Muscle layer of duodenum (tissue), 2 donors: ENCODE results near the gene ST6GALNAC3.

Experiments used
- H3K27ac ChIP-seq: one replicate; pipeline ENCODE4 v1.7.0; 2013; ENCODE audit warnings: mild to moderate bottlenecking, low read length
- H3K27me3 ChIP-seq: one replicate; pipeline ENCODE4 v1.7.0; 2013; ENCODE audit warnings: low read depth, mild to moderate bottlenecking, control low read depth, low read length
- H3K36me3 ChIP-seq, 2 donors: one replicate each; pipeline ENCODE4 v1.7.0; 2013; ENCODE audit warnings: low read length in 2 of 2, control low read depth in 1 of 2, mild to moderate bottlenecking in 1 of 2; ENCODE audit not compliant: insufficient read depth in 2 of 2, control insufficient read depth in 1 of 2
- H3K4me1 ChIP-seq, 2 donors: one replicate each; pipeline ENCODE4 v1.7.0; 2013; ENCODE audit warnings: low read length in 2 of 2, mild to moderate bottlenecking in 2 of 2, control low read depth in 1 of 2, moderate library complexity in 1 of 2; ENCODE audit not compliant: insufficient read depth in 2 of 2, control insufficient read depth in 1 of 2
- H3K4me3 ChIP-seq, 2 donors: one replicate each; pipeline ENCODE4 v1.7.0; 2013; ENCODE audit warnings: low read length in 2 of 2, low read depth in 1 of 2, mild to moderate bottlenecking in 1 of 2
- H3K9me3 ChIP-seq, 2 donors: one replicate each; pipeline ENCODE4 v1.7.0; 2013; ENCODE audit warnings: low read length in 2 of 2, control low read depth in 1 of 2, mild to moderate bottlenecking in 1 of 2; ENCODE audit not compliant: control insufficient read depth in 1 of 2
- donor health status: healthy.

Gene ST6GALNAC3

DNA sequence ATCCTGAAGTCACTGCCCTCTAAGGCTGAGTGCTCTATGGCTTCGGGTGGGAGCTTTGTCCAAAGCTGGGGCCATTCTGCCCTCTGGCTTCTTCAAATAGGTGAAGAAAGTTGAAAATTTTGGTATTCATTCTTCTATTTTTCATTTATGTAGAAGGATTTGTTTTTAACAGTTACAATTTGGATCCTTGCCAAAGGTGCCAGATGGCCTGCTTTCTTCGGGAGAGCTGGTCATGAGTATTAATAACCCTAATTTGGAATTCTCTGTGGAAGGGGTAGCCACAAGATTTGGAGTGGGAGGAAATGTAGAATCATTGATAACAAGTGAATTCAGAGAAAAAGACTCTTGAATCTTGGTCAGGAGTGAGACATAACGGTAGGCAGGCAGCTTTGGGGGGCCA is 422.3 kb downstream of the ST6GALNAC3 start:
- Histone ChIP-seq H3K4me3 (no peak overlapping the region), H3K4me1 (no peaks in the 10 kb centered on the region), H3K9me3 (no peaks in the 10 kb centered on the region), H3K27me3 (no peaks in the 10 kb centered on the region), H3K36me3 (no peaks in the 10 kb centered on the region), H3K27ac (no peak overlapping the region)

DNA sequence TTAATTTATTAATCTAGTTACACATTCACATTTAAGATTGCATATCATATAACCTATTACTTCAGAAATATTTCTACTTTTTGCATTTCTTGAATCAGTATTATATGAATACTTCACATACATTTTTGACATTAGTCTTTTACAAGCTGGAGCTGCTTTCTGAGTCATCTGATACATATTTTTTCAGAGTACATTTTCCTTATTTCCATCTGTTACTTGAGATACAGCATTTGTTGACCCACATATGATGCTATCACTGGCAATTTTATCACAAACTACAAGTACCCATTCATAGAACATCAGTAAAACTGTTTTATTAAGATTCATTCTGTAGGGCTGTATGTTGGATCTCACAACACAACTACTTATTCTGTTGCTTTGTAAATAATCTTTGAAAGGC is 425.6 kb downstream of the ST6GALNAC3 start:
- H3K9me3 ChIP-seq, result no peaks in the 10 kb centered on the region
- no peak overlapping the region for H3K27ac ChIP-seq
- H3K4me3 ChIP-seq, result no peak overlapping the region
- no peaks in the 10 kb centered on the region for H3K27me3 ChIP-seq
- H3K36me3 ChIP-seq, result no peaks in the 10 kb centered on the region
- H3K4me1 ChIP-seq, result no peaks in the 10 kb centered on the region

DNA sequence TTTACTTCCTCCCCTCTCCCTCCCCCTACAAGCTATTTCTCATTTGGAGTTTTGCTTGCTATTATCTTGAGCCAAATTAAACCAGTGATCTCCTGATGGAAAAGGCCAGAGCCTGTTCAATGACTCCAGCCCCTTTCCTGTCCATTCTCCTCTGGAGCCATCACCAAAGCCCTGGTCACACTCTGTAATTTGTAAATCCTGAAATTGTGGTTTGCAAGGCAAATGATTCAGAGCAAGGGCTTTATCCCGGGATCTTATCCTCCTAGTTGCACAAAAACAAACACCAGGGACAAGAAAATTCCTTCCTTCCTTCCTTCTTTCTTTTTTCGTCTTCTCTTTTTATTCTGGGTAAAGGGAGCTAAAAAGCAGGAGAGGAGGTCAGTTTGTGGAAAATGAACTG is 426.6 kb downstream of the ST6GALNAC3 start:
- Histone ChIP-seq H3K27ac (no peak overlapping the region), H3K27me3 (no peaks in the 10 kb centered on the region), H3K9me3 (no peaks in the 10 kb centered on the region), H3K4me1 (no peaks in the 10 kb centered on the region), H3K4me3 (no peak overlapping the region), H3K36me3 (no peaks in the 10 kb centered on the region)

DNA sequence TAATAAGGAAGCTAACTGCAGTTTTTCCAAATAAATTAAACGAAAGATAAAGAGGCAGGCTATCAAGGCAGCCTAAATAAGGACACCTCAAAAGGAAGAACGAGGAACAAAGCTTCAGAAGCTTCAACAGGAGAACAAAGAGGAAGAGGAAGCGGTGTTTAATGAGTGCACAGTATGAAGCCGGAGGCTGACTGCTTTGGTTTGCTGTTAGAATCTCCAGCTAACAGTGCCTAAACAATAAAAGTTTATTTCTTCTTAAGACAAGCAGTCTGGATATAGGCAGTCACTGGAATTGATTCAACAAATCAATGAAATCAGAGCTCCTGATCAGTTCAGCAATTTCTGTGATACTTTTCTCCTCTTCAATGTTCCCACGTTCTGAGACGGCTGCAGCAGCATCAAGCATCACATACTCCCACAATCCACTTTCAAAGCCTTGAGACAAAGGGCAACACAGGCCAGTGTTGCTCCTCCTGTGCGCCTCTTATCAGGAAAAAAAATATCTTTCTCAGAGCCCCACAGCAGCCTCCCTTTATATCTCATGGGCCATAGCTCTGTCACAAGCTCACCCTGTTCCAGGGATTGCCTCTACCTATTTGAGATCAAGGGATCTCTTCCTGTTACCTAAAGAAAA is 427.2 kb downstream of the ST6GALNAC3 start:
- Histone ChIP-seq H3K36me3 (no peaks in the 10 kb centered on the region), H3K4me1 (no peaks in the 10 kb centered on the region), H3K27me3 (no peaks in the 10 kb centered on the region), H3K9me3 (no peaks in the 10 kb centered on the region), H3K27ac (no peak overlapping the region), H3K4me3 (no peak overlapping the region)

DNA sequence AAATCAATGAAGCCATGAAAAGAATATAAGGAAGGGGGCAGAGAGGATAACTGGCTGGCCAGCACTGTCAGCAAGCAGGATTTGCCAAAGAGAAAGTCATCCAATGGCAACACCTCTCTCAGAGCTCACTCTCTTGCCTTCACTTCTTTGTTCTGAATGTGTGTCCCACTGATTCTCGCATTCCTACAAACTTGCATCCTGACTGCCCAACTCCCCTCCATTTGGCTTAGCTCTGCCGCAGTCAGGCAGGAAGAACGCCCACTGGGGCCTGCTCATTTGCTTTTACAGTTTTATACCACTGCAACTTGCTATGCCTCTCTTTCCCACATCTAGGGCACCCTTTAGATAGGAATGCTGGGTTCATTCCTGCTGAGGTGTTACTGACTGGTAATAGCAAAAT is 428.6 kb downstream of the ST6GALNAC3 start:
- H3K4me1 ChIP-seq, result no peaks in the 10 kb centered on the region
- H3K36me3 ChIP-seq, result no peaks in the 10 kb centered on the region
- no peak overlapping the region for H3K4me3 ChIP-seq
- no peaks in the 10 kb centered on the region for H3K27me3 ChIP-seq
- H3K9me3 ChIP-seq, result no peaks in the 10 kb centered on the region
- H3K27ac ChIP-seq, result no peak overlapping the region

DNA sequence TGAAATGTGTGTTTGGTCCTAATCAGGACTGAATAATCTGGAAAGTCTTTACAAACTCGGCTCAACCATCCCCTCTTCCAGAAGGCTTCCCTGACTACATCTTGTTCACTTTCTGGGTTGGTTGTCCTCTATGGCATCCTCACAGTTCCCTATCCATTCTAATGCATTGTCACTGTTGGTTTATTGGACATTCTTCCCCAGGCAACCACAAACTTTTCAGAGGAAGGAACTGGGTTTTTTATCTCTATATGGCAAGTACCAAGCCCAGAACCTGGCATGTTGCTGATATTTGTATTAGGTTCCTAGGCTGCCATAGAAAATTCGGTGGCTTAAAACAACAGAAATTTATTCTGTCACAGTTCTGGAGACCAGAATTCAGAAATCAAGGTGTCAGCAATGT is 429.2 kb downstream of the ST6GALNAC3 start:
- Histone ChIP-seq H3K4me1 (no peaks in the 10 kb centered on the region), H3K27me3 (no peaks in the 10 kb centered on the region), H3K27ac (no peak overlapping the region), H3K36me3 (no peaks in the 10 kb centered on the region), H3K9me3 (no peaks in the 10 kb centered on the region), H3K4me3 (no peak overlapping the region)

DNA sequence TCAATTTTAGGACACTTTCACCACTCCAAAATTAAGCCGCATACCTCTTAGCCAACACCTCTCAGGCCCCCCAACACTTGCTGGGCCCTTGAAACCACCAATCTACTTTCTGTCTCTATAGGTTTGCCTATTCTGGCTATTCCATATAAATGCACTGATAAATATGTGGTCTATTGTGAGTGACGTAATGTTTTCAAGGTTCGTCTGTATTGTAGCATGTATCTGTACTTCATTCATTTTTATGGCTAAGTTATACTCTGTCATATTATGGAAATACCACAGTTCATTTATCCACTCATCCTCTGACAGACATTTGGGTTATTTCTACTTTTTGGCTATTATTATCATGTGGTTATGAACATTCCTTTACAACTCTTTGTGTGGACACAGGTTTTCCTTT is 432.8 kb downstream of the ST6GALNAC3 start:
- no peaks in the 10 kb centered on the region for H3K36me3 ChIP-seq
- H3K4me1 ChIP-seq, result peaks cover 0 to 8% of the 10 kb centered on the region in 2 donors
- H3K27me3 ChIP-seq, result no peaks in the 10 kb centered on the region
- no peaks in the 10 kb centered on the region for H3K9me3 ChIP-seq
- H3K4me3 ChIP-seq, result no peak overlapping the region
- no peak overlapping the region for H3K27ac ChIP-seq

DNA sequence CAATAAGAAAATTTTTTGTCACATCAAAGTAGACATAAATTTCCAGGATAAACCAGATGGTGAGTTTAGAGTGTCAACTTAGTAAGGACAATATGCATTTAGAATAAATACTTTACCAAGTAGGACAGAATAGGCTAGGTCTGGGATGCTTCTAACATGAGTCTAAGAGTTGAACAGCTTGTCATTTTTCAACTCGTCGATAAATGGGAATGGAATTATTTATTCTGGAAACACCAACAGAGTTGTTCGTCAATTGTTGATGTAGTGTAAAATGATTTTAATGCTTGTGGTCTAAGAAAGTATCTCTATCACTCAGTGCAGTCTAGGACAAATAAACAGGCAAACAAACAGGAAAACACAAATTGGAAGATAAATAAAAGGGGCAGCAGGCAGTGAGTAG is 434.3 kb downstream of the ST6GALNAC3 start:
- Histone ChIP-seq H3K4me3 (no peak overlapping the region), H3K4me1 (peaks cover 0 to 8% of the 10 kb centered on the region in 2 donors)

DNA sequence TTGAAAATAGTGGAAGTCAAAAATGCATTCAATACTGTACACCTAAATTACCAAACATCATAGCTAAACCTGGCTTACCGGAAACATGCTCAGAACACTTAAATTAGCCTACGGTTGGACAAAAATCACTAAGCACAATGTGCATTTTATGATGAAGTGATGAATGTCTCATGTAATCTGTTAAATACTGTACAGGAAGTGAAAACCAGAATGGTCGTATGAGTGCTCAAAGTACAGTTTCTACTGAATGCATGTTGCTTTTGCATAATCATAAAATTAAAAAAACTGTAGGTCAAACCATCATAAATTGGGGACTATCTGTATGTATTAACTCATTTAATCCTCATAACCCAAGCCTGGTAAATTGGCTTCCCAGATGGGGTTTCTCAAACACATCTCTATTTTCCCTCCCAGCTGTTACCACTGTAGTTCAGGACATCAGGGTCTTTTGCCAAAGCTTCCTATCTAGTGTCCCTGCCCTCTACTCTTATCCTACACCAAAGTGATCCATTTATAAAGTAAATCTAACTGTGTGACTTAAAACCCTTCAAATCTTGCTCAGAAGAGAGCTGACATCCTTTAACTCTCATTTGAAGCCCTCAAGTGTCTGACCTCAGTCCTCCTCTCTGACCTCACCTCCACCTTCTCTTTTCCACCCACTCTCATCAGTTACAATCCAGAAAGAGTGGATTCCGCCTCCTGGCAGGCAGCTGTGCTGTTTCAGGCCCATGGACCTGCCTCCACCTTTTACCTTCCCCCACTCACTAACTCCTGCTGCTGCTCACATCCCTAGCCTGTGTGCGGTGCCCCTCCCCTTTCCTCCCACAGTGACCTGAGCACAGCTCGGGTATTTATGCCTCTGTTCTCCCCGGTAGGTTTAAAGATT is 436.4 kb downstream of the ST6GALNAC3 start:
- Histone ChIP-seq H3K36me3 (no peaks in the 10 kb centered on the region), H3K4me1 (peaks cover 0 to 8% of the 10 kb centered on the region in 2 donors), H3K27me3 (no peaks in the 10 kb centered on the region), H3K27ac (no peak overlapping the region), H3K9me3 (no peaks in the 10 kb centered on the region), H3K4me3 (no peak overlapping the region)

More for the DNA sequence above, 434.3 kb downstream of the ST6GALNAC3 start:
- Histone ChIP-seq H3K27me3 (no peaks in the 10 kb centered on the region), H3K27ac (no peak overlapping the region), H3K9me3 (no peaks in the 10 kb centered on the region), H3K36me3 (no peaks in the 10 kb centered on the region)

DNA sequence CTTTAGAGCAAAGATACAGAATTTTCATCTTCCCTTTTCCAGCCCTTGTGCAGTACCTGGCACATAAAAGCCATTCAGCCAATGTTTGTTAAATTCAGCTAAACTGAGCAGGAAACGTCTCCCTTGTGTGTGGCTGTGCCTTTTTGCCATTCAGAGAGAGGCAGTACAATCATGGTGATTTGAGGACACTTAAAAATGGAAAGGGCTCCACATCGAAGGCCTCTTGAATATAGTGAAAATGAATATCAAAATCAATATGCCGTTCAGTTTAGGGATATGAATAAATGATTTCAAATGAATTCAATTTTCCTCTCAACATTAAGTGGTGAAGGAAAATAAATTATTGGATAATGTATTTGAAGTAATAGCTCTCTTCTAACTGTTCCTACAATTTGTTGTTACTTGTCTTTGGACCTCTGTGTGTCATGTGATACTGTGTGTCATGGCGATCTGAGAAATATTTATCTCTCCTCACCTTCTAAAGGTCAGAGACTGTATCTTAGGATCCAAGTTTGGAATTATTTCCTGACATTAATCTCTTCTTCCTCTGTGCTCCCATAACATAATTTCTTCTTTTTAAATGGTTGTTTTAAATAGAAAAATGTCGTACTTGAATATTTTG is 437.1 kb downstream of the ST6GALNAC3 start:
- H3K4me3 ChIP-seq, result no peak overlapping the region
- no peaks in the 10 kb centered on the region for H3K36me3 ChIP-seq
- H3K27ac ChIP-seq, result no peak overlapping the region
- H3K4me1 ChIP-seq, result peaks cover 0 to 8% of the 10 kb centered on the region in 2 donors
- no peaks in the 10 kb centered on the region for H3K27me3 ChIP-seq
- no peaks in the 10 kb centered on the region for H3K9me3 ChIP-seq

DNA sequence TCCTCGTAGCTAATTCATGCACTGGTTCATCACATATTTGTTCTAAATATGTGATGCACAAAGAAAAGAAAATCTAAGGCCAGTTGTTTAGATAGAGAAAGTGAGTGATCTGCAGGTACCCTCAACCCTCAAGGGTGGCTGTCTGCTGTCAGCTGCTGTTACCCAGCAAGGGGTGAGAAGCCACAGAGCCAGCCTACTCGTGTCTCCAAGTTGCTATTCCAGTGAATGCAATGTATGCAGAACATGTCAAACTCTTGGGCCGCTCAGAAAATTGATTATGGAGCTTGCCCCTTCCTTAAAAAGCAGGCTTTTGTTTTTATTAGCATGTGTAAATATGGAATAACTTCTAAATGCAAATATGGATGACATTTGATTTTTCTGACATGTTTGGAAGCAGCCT is 456.4 kb downstream of the ST6GALNAC3 start:
- no peaks in the 10 kb centered on the region for H3K4me1 ChIP-seq
- H3K4me3 ChIP-seq, result no peak overlapping the region
- H3K36me3 ChIP-seq, result no peaks in the 10 kb centered on the region
- no peak overlapping the region for H3K27ac ChIP-seq
- H3K27me3 ChIP-seq, result no peaks in the 10 kb centered on the region
- H3K9me3 ChIP-seq, result no peaks in the 10 kb centered on the region
